ENCODE results near the gene STAM. TPM values are rescaled to one million over a fixed set of nuclear protein-coding genes. Genes with fewer than 3 reads are reported as not detected.

Gene STAM
- total and polyA plus RNA-seq, 10 of the 15 experiments (the other 5 are each of a cell fraction or from before 2014, with no cell fraction given) = 8.8 to 15.9 (median 14.4) TPM

- no peak overlapping the region for H3K27ac ChIP-seq (ENCODE audit: control insufficient read depth, insufficient read depth)
- no peak overlapping the region for H3K4me3 ChIP-seq
- H4K20me1 ChIP-seq (ENCODE audit: control insufficient read depth, insufficient read depth) = no peaks in the 10 kb centered on the region
- ATAC-seq (no peak), DNase-seq (ENCODE audit: low read depth, low spot score) (no peak), FAIRE-seq (no peak)
- no peak overlapping the region for H2AFZ ChIP-seq (ENCODE audit: control insufficient read depth, low read depth, low read length)
- CTCF ChIA-PET = no interaction called here
- no peaks in the 10 kb centered on the region for H3K9me3 ChIP-seq (replicated peaks; ENCODE audit: control insufficient read depth, insufficient read depth, low read length)
- RAD21 ChIA-PET (ENCODE audit: unreplicated experiment) = no interaction called here
- 97% methylated on average over 18 of the region's 18 CpGs for WGBS (ENCODE audit: insufficient coverage, insufficient replicate concordance, low lambda C conversion rate, missing lambda C conversion rate)
- SMC1A ChIA-PET (ENCODE audit: uncharacterized antibody, unreplicated experiment) = no interaction called here
- in situ Hi-C loops (cut with MboI) = no loop called here
- no peak overlapping the region for H3K4me2 ChIP-seq (ENCODE audit: control insufficient read depth, insufficient read depth)
- H3K9ac ChIP-seq (ENCODE audit: control insufficient read depth, insufficient read depth, low read length) = no peak overlapping the region
- H3K36me3 ChIP-seq (ENCODE audit: control insufficient read depth in 2 of 2, insufficient read depth in 2 of 2, low read length in 1 of 2) = peaks cover 6 to 8% of the 10 kb centered on the region in 2 experiments; a peak in 3 of 4 replicates
- no TSS peak for BruUV-seq (replicated peaks)
- POLR2A ChIA-PET = no interaction called here
- intact Hi-C loops (cut with micrococcal nuclease; ENCODE audit: unreplicated experiment) = no loop called here
- no peak for TF ChIP-seq RCOR1 (conservative IDR thresholded peaks at IDR 0.05; ENCODE audit: low read depth, low read length)
- no peak for TF ChIP-seq MEF2B (IDR thresholded peaks at IDR 0.05; ENCODE audit: partially characterized antibody, poor library complexity, severe bottlenecking)
- TF ChIP-seq SP1 (IDR thresholded peaks at IDR 0.05; ENCODE audit: low read depth, low read length) = no peak
- no peak for TF ChIP-seq BACH1 (IDR thresholded peaks at IDR 0.05; ENCODE audit: borderline replicate concordance)
- no peak for TF ChIP-seq POLR2A (IDR thresholded peaks at IDR 0.05; ENCODE audit: low read depth, low read length)
- no peak for TF ChIP-seq SMARCA5 (IDR thresholded peaks at IDR 0.05)
- no peak for TF ChIP-seq IKZF1 (conservative IDR thresholded peaks at IDR 0.05)
- TF ChIP-seq ASH2L (IDR thresholded peaks at IDR 0.05; ENCODE audit: borderline replicate concordance, low read depth) = no peak
- no peak for TF ChIP-seq SREBF1 (IDR thresholded peaks at IDR 0.05; ENCODE audit: low read length)
- no peak for TF ChIP-seq CBFB (IDR thresholded peaks at IDR 0.05; ENCODE audit: low read depth)
- TF ChIP-seq, protein P1, sequence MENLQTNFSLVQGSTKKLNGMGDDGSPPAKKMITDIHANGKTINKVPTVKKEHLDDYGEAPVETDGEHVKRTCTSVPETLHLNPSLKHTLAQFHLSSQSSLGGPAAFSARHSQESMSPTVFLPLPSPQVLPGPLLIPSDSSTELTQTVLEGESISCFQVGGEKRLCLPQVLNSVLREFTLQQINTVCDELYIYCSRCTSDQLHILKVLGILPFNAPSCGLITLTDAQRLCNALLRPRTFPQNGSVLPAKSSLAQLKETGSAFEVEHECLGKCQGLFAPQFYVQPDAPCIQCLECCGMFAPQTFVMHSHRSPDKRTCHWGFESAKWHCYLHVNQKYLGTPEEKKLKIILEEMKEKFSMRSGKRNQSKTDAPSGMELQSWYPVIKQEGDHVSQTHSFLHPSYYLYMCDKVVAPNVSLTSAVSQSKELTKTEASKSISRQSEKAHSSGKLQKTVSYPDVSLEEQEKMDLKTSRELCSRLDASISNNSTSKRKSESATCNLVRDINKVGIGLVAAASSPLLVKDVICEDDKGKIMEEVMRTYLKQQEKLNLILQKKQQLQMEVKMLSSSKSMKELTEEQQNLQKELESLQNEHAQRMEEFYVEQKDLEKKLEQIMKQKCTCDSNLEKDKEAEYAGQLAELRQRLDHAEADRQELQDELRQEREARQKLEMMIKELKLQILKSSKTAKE (IDR thresholded peaks at IDR 0.05; ENCODE audit: low read depth, poor library complexity, severe bottlenecking) = no peak
- no peak for TF ChIP-seq CHD4 (IDR thresholded peaks at IDR 0.05)
- H3K79me2 ChIP-seq (ENCODE audit: control insufficient read depth, insufficient read depth, low read length) = no peaks in the 10 kb centered on the region
- no peaks in the 10 kb centered on the region for H3K4me1 ChIP-seq (ENCODE audit: control insufficient read depth, insufficient read depth, low read length)
- no peaks in the 10 kb centered on the region for H3K27me3 ChIP-seq (replicated peaks in 1 of 2; ENCODE audit: control insufficient read depth in 2 of 2, insufficient read depth in 2 of 2, low read length in 1 of 2)
These were observed 68.9 kb downstream of the STAM start for GRCh38 chr10:17712717-17713471.
